ENCODE measurements around the gene ZCCHC7. TPM values are rescaled to one million over a fixed set of nuclear protein-coding genes. Genes with fewer than 3 reads are reported as not detected.
"Not testable (repeated sequence)": the region's sequence is repeated elsewhere in the genome, so short reads cannot be mapped to it uniquely, and the experiment has no call there.

ZCCHC7 gene
- total RNA-seq, 2 donors from 2014 or later = 16.1 to 19.1 TPM

DNA sequence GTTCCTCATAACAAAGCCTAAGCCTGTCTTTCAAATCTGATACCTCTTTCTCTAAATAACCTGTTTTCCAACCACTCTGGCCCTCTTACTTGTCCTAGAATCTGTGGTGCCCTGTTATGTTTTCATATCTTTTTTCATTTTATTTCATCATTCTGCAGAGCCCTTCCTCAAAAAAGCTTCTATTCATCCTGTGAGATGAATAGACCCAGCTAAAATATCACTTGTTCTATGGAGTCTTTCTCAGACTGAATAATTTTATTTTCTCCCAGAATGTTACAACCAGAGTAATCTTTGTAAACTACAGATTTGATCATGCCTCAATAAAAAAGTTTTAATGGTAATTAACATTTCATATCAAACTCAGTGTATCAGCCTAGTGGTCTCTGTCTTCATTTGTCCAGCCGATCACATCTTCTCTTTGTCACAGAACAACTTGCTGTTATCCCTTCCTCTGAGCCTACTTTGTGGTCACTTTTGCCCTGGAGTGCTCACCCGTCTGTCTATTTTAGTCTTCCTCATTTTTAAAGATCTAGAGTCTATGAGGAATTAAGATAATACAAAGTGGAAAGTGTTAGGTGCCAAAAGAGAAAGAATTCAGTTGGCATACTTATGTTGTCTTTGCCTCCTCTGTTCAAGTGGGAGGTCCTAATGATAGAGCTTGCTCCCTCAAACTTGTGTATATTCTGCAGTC lies 77.8 kb downstream of the ZCCHC7 start:
- intact Hi-C loops (cut with DNase I, micrococcal nuclease) = no loop called here
- ATAC-seq (no peak), DNase-seq (no peak)

DNA sequence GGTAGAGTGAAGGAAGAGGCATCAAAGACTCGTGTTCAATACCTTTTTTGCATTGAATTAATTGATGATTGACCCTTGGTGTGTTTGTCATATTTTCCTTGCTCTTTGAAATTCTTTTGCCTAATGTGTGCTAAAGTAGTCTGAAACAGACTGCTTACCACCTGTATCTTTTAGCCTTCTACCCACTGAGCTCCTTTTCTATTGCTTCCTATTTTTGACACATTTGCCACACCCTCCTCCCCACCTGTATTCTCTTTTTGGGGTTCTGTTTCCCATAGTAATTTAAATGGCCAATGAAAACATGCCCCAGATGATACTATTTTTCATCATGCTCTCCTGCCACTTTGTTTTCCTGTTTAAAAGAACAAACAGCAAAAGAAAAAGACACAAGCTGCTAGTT lies 78.5 kb downstream of the ZCCHC7 start:
- ATAC-seq (no peak), DNase-seq (no peak)
- intact Hi-C loops (cut with DNase I, micrococcal nuclease) = no loop called here

DNA sequence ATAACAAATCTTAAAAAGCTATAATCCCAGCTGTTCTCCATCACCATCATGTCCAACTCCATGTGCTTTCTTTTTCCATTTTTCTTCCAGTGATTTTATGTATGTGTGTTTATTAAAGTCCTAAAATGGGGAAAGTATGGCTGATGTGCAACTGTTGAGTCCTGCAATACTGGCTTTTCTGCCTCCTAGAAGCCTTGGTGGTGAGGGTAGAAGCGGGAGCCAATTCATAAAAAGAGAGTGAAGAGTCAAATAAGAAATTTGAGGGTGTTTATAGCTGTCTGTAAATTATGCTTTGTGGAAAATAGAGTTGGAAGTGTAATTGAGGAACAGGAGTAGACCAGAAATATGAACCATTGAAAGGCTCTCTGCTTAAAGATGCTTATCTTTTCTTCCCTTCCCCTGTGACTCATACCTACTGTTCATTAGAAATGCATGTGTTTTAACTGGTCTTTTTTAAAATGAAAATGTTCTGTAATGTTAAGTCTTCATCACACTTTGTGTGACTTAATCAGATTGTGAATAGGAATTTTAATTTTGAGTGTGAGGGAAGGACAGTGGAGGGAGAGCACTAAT lies 80.1 kb downstream of the ZCCHC7 start:
- no peak for DNase-seq
- ATAC-seq = no peak
- intact Hi-C loops (cut with DNase I, micrococcal nuclease) = no loop called here

DNA sequence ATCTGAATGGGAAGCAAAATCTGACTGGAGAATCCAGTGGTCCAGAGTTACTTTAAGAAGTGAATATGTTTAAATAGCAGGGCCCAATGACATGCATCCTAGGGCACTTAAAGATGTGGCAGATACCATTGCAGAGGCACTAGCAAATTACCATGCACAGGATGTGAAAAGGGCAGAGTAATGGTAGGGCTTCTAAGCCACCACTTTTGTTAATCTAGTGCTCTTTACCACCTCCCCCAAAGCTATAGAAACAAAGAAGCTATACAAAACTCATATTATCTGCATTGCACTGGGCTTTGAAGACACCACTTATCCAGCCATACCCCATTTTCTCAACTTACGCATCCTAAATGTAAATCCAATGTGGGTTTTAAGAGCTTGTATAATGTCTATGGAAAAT lies 81.2 kb downstream of the ZCCHC7 start:
- intact Hi-C loops (cut with DNase I, micrococcal nuclease) = no loop called here
- no peak for ATAC-seq

DNA sequence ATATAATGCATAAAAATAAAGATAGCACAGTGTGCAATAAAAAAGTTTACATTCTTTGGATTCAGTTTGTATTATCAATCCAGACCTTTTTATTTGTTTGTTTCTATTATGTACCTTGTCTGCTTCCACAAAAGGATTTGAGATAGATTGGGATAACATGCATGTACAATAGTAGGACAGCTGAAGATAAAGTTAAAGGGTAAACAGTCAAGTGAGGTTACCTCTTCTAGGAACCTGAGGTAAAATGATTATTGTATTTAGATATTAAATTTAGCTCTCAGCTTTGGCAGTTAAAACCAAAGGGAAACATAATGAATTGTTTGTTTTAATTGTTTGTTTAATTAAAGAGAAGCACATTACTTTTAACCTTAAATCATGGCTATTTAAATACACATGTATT lies 81.7 kb downstream of the ZCCHC7 start:
- intact Hi-C loops (cut with DNase I, micrococcal nuclease) = no loop called here
- ATAC-seq (no peak), DNase-seq (no peak)

More for the DNA sequence above, 81.2 kb downstream of the ZCCHC7 start:
- DNase-seq = no peak

DNA sequence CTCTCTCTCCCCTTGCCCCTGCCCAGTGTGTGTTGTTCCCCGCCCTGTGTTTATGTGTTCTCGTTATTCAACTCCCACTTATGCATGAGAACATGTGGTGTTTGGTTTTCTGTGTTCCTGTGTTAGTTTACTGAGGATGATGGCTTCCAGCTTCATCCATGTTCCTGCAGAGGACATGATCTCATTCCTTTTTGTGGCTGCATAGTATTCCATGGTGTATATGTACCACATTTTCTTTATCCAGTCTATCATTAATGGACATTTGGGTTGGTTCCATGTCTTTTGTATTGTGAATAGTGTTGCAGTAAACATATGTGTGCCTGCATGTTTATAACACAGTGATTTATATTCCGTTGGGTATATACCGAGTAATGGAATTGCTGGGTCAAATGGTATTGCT lies 83.1 kb downstream of the ZCCHC7 start:
- ATAC-seq; DNase-seq; intact Hi-C loops (cut with DNase I, micrococcal nuclease): not testable (repeated sequence)

DNA sequence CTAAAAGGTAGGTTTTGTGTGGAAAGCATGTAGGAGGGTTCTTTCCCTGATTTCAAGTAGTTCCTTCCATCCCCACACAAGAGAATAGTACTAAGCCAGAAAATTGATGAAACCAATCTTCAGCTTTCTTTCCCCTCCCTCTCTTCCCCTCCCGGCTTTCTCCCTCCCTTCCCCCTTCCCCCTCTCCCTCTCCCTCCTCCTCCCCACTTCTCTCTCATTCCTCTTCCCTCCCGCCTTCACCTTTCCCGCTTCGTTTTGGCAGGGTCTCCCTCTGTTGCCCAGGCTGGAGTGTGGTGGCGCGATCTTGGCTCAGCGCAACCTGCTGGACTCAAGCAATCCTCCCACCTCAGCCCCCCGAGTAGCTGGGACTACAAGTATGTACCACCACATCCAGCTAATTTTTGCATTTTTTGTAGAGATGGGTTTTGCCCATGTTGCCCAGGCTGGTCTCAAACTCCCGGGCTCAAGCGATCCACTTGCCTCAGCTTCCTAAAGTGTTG lies 85.8 kb downstream of the ZCCHC7 start:
- ATAC-seq = no peak
- intact Hi-C loops (cut with DNase I, micrococcal nuclease) = no loop called here
- DNase-seq = no peak

DNA sequence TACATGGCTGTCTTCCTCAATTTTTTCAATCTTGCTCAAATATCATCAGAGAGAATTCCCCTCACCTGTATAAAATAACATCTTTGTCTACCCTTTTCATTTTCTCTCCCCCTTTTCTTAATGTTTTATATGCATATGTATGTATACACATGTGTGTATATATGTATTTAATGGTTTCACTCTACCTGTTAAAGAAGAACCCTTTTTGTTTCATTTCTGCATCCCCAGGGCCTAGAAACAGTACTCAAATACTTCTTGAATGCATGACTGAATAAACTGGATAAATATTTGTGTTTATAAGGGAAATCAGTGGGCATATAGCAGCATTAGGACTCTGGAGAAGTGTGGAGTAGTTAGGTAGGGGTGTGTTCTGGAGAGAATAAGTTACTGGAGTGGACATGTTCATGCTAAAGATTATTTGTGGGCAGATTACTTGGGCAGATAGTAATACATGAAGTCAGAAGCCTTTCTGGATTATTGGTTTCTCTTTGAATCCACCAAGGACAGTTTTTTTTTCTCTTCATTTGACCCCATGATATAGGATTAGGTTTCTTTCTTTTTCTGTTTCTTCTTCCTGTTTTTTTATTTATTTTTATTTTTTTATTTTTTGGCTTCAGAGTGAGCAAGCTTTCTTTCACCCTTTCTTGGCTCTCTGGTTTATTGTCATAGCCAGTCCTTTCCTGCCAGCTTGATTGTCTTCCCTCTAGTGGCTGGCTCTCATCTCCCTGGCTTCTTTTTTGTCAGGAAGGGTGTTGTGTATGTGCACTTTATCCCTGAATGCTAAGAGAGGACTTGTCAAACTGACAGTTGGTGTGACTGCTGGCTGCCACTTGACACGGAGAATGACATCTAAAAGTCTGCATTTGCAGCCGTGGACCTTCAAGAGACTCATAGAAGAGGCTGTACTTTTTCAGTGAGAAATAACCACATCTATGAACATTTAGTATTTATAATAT lies 89.3 kb downstream of the ZCCHC7 start:
- intact Hi-C loops (cut with DNase I, micrococcal nuclease) = no loop called here
- DNase-seq (no peak), ATAC-seq (no peak)

DNA sequence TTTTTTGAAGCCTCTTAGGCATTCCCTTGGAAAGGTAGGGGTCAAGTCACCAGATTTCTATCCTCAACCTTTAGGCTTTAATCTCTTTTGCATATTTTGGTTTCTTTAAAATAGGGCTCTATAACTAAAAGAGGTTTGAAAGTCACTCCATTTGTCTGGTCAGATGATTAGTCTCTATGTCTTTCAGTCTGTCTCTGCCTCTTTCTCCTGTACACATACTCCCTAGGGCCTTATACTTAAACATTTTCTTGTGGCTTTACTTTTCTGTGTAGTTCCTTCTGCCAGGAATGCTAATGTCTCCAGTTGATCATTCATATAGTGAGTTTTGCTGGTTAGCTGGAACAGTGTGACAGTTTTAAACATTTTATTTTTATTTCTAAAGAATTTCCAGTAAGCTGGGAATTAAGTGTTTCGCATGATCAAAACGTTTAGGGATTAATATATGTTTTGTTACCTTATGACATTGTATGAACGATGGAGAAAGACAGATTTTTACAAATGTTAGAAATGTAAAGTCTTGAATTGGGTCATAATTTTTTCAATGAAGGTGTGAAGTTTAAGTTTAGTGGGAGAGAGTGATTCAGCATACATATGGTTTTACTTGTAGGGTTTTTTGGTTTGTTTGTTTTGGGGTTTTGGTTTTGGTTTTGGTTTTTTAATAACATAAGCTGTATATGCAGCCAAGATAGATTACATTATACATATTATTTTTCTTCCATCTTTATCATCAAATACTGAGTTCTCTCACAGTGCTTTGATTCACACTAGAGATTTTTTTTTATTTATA lies 90.6 kb downstream of the ZCCHC7 start:
- DNase-seq = no peak
- no peak for ATAC-seq
- intact Hi-C loops (cut with DNase I, micrococcal nuclease) = no loop called here

DNA sequence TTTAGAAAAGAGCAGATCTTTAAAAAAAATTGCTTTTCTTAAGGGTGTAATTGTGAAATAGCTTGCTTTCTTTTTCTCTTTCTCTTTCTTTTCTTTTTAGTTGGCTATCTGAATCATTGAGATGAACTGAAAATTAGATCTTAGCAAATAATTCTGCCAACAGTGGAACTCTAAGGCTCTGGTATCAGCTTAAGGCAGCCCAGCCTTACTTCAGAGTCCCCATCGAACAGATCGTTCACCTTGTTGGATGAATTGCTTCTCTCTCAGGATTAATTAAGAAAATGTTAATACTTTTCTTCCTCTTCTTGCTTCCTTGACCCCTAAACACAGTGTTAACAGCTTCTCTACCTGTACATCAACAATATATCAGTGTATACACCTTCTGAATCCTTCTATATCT lies 92.1 kb downstream of the ZCCHC7 start:
- intact Hi-C loops (cut with DNase I, micrococcal nuclease) = no loop called here
- DNase-seq = no peak
- no peak for ATAC-seq

DNA sequence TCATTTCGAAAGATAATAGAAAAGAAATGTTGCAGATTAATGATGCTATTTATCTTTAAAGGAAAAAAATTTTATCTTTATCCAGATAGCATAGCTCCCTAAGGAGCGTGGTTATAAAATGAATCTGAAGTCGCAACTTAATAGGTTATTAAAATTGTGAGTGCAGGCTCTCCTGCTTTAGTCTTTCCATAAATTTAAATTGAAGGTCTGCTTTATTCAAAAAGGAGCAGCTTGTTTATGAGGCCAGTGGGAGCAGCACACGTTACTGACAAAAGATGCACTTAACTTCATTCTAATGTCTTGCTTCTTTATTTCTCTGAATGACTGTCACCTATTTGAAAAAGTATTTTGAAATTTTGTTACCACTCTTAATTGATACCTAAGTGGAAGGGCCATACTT lies 95.0 kb downstream of the ZCCHC7 start:
- ATAC-seq (no peak), DNase-seq (no peak)

DNA sequence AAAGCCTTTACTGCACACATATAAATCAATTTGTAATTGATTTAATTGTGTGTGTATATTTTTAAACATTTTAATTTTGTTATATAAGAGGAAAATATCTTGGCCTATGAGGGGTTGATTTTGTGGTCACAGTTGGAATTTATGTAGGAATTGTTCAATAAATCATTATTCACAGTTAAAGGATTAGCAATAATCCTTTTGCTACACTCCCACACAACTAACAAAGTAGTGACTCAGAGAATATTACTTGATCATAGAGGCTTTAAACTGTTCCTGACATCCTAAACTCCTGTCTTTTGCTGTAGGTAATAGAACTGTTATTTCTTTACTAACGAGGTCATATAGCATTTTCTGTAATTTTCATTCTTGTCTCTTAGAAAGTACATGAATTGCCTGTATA lies 95.5 kb downstream of the ZCCHC7 start:
- DNase-seq (no peak), ATAC-seq (no peak)
- intact Hi-C loops (cut with DNase I, micrococcal nuclease) = no loop called here

More for the DNA sequence above, 95.0 kb downstream of the ZCCHC7 start:
- intact Hi-C loops (cut with DNase I, micrococcal nuclease) = no loop called here

DNA sequence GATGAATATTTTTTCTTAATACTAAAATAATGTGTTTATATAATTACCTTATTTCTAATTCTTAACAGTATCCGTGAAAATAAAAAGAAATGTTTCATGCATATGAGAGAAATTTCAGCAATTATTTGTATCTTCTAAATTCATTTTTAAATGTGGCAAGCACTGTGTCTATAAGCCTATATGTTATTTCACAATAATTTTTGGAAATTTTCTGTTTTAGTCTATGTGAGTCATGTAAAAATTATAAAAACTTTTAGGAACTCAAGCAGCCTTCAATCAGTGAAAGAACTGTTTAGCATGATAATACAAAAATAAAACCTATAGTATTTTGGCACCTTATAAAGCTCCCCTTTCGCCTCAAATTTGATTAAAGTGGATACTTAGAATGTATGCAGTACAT lies 96.8 kb downstream of the ZCCHC7 start:
- no peak for DNase-seq
- no peak for ATAC-seq
- intact Hi-C loops (cut with DNase I, micrococcal nuclease) = no loop called here

DNA sequence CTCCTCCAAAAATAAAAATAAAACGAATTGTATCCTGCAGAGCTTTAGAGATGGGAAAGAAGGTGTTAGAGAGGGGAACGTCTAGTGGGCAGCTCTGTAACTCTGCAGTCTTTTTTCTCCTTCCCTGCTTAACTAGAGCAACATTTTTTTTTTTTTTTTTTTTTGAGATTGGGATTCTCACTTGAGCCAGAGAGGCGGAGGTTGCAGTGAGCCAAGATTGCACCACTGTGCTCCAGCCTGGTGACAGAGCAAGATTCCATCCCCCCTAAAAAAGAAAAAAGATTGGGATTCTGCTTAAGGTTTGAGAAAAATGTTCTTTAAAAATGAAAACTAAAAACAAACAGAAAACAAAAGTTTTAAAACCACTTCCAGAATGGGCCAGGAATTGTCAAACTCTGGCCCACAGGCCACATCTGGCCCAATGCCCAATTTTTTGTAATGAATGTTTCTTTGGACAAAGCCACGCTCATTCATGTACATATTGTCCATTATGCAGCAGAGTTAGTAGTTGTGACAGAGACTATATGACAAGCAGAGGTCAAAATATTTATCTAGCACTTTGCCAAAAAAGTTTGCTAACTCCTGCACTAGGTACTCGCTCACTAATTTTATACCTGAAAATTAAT lies 98.5 kb downstream of the ZCCHC7 start:
- ATAC-seq (no peak), DNase-seq (no peak)
- intact Hi-C loops (cut with DNase I, micrococcal nuclease) = no loop called here

DNA sequence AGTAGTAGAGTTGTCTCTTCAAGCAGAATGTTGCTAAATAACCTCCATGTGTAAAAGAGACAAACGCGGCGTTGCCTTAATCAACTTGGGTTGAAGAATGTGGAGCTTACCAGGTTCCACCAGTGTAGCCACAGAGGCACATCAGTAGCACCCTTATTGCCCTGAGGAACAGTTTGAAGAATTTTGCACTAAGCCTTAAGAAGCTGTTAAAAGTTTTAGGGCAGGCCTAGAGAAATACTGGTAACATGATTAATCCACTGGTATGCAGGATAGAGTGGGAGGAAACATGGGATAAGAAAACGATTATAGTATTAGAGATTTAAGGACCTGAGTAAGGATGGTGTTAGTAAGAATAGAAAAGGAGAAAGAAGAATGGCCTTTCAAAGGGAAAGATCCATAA lies 100.6 kb downstream of the ZCCHC7 start:
- intact Hi-C loops (cut with DNase I, micrococcal nuclease) = no loop called here
- ATAC-seq = no peak
- DNase-seq = no peak

DNA sequence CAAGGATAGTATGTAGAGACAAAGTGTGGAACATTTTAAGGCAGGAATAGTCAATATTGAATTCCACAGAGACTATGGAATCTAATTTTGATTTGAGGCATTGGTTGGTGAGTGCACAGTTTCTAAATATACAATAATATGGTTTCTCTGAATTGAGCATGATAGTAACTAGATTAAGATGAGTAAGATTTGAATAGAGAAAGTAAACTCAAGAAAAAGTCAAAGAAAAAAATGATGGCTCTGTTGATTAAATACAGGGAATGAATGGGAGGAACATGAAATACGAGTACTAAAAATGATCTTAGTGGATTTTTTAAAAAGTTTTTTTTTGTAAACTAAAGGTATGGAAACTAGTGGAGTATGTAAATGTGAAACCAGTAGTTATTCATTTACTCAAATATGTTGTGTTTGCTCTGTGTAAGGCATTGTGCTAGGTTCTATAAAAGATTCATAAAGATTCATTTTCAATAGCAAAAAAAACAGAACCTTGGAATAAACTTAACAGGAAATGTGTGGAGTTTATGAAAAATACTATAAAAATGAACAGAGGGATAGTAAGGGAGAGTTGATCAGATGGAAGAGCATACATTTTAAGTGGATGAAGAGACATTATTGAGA lies 101.2 kb downstream of the ZCCHC7 start:
- DNase-seq (no peak), ATAC-seq (peak; percentile 52)
- intact Hi-C loops (cut with DNase I, micrococcal nuclease) = no loop called here

DNA sequence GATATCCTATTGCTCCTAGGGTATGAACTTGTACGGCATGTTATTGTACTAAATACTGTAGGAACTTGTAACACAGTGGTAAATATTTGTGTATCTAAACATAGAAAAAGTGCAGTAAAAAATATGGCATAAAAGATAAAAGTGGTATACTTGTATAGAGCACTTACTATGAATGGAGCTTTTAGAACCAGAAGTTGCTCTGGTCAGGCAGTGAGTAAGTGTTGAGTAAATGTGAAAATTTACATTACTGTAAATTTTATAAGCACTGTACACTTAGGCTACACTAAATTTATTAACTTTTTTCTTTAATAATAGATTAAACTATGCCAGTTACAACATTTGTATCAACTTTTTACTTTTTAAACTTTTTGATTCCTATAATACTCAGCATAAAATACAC lies 109.1 kb downstream of the ZCCHC7 start:
- intact Hi-C loops (cut with DNase I, micrococcal nuclease) = no loop called here
- DNase-seq (no peak), ATAC-seq (no peak)

DNA sequence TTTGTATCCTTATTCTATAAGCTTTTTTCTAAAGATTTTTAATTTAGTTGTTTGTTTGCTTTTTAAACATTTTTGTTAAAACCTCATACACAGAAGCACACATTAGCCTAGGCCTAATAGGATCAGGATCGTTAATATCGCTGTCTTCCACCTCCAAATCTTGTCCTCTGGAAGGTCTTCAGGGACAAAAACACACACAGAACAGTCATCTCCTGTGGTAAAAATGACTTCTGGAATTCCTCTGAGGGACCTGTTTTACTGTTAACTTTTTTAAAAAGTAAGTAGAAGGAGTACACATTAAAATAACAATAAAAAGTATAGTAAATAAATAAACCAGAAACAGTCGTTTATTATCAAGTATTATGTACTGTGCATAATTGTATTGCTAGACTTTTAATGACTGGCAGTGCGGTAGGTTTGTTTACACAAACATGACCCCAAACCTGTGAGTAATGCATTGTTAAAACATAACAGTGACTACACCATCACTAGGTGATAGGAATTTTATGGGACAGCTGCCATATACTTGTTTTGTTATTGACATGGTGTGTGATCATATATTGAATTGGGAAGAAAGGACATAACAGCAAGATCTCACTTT lies 109.6 kb downstream of the ZCCHC7 start:
- intact Hi-C loops (cut with DNase I, micrococcal nuclease) = no loop called here
- peak; percentile 39 for ATAC-seq
- DNase-seq = no peak
